GM23248 (cell line): ENCODE measurements around the gene HIGD1A. TPM values are rescaled to one million over a fixed set of nuclear protein-coding genes. Genes with fewer than 3 reads are reported as not detected.
A peak's percentile ranks its signal among the peaks of the same experiment; 100 is the strongest.

Experiments
- DNase-seq: peaks from one replicate; pipeline ENCODE4 v3.0.0-alpha.2; 2015
- H2AFZ ChIP-seq: fragments of 200-600 bp; sonication (generic); 2 replicates; pipeline ENCODE4 v1.6.1; 2016; ENCODE audit warnings: antibody characterized with exemption
- H3F3A ChIP-seq: fragments of 200-600 bp; sonication (generic); 2 replicates; pipeline ENCODE4 v1.6.1; 2016; ENCODE audit warnings: mild to moderate bottlenecking, antibody characterized with exemption, mixed run types; ENCODE audit not compliant: insufficient read depth
- H3K27ac ChIP-seq: fragments of 200-600 bp; sonication (generic); 2 replicates; pipeline ENCODE4 v1.5.1; 2016; ENCODE audit warnings: mild to moderate bottlenecking
- H3K27me3 ChIP-seq: fragments of 200-600 bp; sonication (generic); replicated peaks from 2 replicates; pipeline ENCODE4 v1.6.1; 2016; ENCODE audit warnings: mild to moderate bottlenecking; ENCODE audit not compliant: insufficient read depth
- H3K36me3 ChIP-seq: fragments of 200-600 bp; sonication (generic); 2 replicates; pipeline ENCODE4 v1.6.1; 2016; ENCODE audit warnings: low read depth, mild to moderate bottlenecking
- H3K4me1 ChIP-seq: fragments of 200-600 bp; sonication (generic); 2 replicates; pipeline ENCODE4 v1.6.1; 2016; ENCODE audit warnings: mild to moderate bottlenecking; ENCODE audit not compliant: insufficient read depth
- H3K4me2 ChIP-seq: fragments of 200-600 bp; sonication (generic); one replicate; pipeline ENCODE4 v1.6.1; 2016; ENCODE audit warnings: mild to moderate bottlenecking; ENCODE audit not compliant: unreplicated experiment
- H3K4me3 ChIP-seq: fragments of 200-600 bp; sonication (generic); 2 replicates; pipeline ENCODE4 v1.5.1; 2016; ENCODE audit warnings: mild to moderate bottlenecking
- H3K79me2 ChIP-seq: fragments of 200-600 bp; sonication (generic); 2 replicates; pipeline ENCODE4 v1.6.1; 2016; ENCODE audit warnings: mild to moderate bottlenecking; ENCODE audit not compliant: insufficient read depth
- H3K9ac ChIP-seq: fragments of 200-600 bp; sonication (generic); 2 replicates; pipeline ENCODE4 v1.6.1; 2016; ENCODE audit warnings: mild to moderate bottlenecking
- H3K9me2 ChIP-seq: fragments of 200-600 bp; sonication (generic); 2 replicates; pipeline ENCODE4 v1.6.1; 2016; ENCODE audit warnings: mixed run types, mild to moderate bottlenecking, moderate library complexity; ENCODE audit not compliant: insufficient read depth
- H3K9me3 ChIP-seq: fragments of 200-600 bp; sonication (generic); one replicate; pipeline ENCODE4 v1.6.1; 2017; ENCODE audit warnings: low read depth
- H4K20me1 ChIP-seq: fragments of 200-600 bp; sonication (generic); 2 replicates; pipeline ENCODE4 v1.6.0; 2016; ENCODE audit not compliant: insufficient read depth
- EZH2 ChIP-seq: fragments of 200-600 bp; sonication (generic); IDR thresholded peaks from 2 replicates; pipeline ENCODE4 v1.6.1; 2018; ENCODE audit warnings: antibody characterized with exemption, mild to moderate bottlenecking; ENCODE audit not compliant: insufficient read depth, poor library complexity, severe bottlenecking
- EZH2phosphoT487 ChIP-seq: fragments of 200-600 bp; sonication (generic); IDR thresholded peaks from 2 replicates; pipeline ENCODE4 v1.6.1; 2018; ENCODE audit warnings: antibody characterized with exemption, moderate library complexity, mild to moderate bottlenecking, low read depth; ENCODE audit not compliant: insufficient read depth
- WGBS, 2 experiments: methylation state at CpG; one replicate each; pipeline ENCODE4 v1.1.6; 2015 to 2017; ENCODE audit warnings: low lambda C conversion rate in 2 of 2, low coverage in 1 of 2; ENCODE audit errors: missing lambda C conversion rate in 2 of 2; 5-methylcytosine and 5-hydroxymethylcytosine counted together
- in situ Hi-C: fragments of 300-500 bp; cut with MboI; formaldehyde crosslinking; loops from 2 replicates; pipeline ENCODE4 v1.15.0; 2020
- polyA plus RNA-seq: library from polyadenylated mRNA; unstranded; fragments of >200 nt; fragmentation: Nextera tagmentation; extraction: Ambion mirVana; gene quantifications from 2 replicates; pipeline ENCODE4 v1.2.1, GENCODE V29; 2016
- total RNA-seq: library from RNA; depleted of rRNA; stranded (reverse); fragments of >200 nt; shearing (Covaris generic); gene quantifications from 2 replicates; pipeline ENCODE4 v1.2.3, GENCODE V29; 2014

The HIGD1A gene
- total and polyA plus RNA-seq, 2 experiments from 2014 or later = 173 to 217 TPM

DNA sequence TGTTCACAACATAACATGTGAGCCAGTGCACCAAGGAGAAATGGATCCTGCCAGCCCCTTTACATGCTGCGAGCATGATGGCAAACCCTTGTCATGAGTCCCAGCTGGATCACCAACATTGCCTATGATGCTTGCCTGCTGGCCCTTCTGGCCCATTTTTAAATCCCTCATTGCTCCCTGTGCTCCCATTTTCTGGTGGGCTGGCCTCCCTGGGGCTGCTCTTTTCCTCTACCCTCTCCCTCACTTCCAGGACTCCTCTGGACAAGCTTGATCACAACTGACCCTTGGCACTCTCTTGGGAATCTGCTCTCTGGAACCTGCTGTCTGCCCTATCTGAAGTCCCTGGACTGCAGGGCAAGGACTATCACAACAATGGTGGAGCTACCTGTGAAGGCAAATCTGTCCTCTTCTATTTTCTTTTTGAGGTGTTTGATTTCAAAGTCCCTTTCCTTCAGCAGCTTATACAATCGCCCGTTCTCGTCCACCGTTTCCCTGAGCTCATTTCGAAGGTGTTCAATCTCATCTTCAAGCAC lies 47.5 kb downstream of the HIGD1A start:
- no peak overlapping the region for H2AFZ ChIP-seq
- no peak for DNase-seq
- no peak overlapping the region for H3K4me3 ChIP-seq
- H3K9me2 ChIP-seq = no peaks in the 10 kb centered on the region
- H3K36me3 ChIP-seq = no peaks in the 10 kb centered on the region
- H3K27ac ChIP-seq = no peak overlapping the region
- H3F3A ChIP-seq = peaks cover 19% of the 10 kb centered on the region; the same call in 1 of the 2 replicates
- H3K4me2 ChIP-seq = no peak overlapping the region
- 89% methylated on average over 6 of the region's 6 CpGs for whole genome bisulfite sequencing, 2 experiments
- in situ Hi-C loops = no loop called here
- H3K4me1 ChIP-seq = peaks cover 9% of the 10 kb centered on the region; the same call in 1 of the 2 replicates
- H4K20me1 ChIP-seq = no peaks in the 10 kb centered on the region
- H3K9ac ChIP-seq = no peak overlapping the region
- TF ChIP-seq EZH2 (no peak), EZH2phosphoT487 (no peak)
- no peaks in the 10 kb centered on the region for H3K9me3 ChIP-seq
- H3K27me3 ChIP-seq = no peaks in the 10 kb centered on the region
- no peaks in the 10 kb centered on the region for H3K79me2 ChIP-seq

DNA sequence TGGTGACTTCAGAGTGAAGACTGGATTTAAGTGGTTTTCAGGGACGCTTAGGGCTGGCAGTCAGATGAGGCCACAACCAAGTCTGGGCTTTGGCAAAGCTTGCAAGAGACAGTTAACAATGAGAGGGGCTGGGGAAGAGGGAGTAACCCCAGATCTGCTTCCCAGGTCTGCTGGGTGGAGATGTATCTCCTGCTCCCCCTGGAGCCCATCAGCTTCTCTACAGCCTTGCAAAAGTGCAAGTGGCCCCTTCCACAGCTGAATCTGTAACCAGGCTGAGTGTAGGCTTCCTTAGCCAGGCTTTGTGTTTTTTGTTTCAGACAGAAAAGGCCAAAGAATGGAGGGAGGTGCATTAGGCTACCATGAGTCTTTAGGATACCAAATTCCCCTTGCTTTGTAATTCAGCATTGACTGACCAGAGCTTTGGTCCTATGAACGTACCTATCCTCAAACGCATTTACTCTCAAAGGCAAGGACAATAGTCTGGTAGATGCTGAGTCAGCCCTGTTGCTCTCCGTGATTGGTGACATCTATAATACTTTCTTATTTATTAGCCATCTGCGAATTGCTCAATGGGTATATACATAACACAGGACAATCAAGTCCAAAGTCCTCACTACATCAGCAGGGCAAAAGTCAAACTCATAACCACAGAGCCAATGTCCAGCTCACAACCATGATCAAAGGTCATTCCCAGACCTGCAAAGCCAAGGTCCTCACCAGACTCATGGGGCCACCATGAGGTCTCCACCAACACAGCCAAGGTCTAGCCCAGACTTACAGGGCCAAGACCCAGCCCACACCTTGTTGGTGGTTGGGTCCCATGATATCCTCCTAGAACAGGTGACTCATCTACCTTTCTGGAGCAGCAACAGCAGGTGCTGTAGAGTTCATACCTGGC lies 48.4 kb downstream of the HIGD1A start:
- Histone ChIP-seq H3K9me3 (no peaks in the 10 kb centered on the region), H3F3A (peaks cover 12% of the 10 kb centered on the region; the same call in 1 of the 2 replicates), H3K9me2 (no peaks in the 10 kb centered on the region), H3K9ac (no peak overlapping the region), H3K4me3 (no peak overlapping the region), H3K79me2 (no peaks in the 10 kb centered on the region), H3K27ac (no peak overlapping the region), H2AFZ (no peak overlapping the region), H3K4me2 (no peak overlapping the region), H4K20me1 (no peaks in the 10 kb centered on the region), H3K27me3 (no peaks in the 10 kb centered on the region), H3K36me3 (no peaks in the 10 kb centered on the region), H3K4me1 (peaks cover 3% of the 10 kb centered on the region; the same call in 1 of the 2 replicates)
- in situ Hi-C loops = no loop called here
- no peak for TF ChIP-seq EZH2phosphoT487
- no peak for TF ChIP-seq EZH2
- peak; percentile 65 for DNase-seq
- 39% methylated on average over 5 of the region's 5 CpGs for WGBS, 2 experiments

DNA sequence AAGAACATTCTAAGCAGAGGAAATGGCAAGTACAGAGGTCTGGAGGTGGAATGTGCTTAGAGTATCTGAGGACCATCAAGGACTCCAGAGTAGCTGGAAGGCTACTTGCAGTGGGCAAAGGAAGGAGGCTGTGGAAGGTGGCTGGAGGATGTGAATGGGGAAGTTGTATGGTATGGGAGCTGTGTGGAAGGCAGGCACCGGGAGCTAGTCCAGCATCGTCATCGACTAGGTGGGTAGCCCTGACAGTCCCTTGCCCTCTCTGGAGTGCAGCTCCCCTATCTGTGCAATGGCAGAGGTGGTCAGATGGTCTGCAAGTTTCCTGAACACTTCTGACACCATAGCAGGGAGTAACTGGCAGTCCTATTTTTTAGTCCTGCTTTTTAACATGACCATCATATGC lies 50.5 kb downstream of the HIGD1A start:
- H3K4me2 ChIP-seq = no peak overlapping the region
- H3K36me3 ChIP-seq = no peaks in the 10 kb centered on the region
- H4K20me1 ChIP-seq = no peaks in the 10 kb centered on the region
- no peaks in the 10 kb centered on the region for H3K9me3 ChIP-seq
- DNase-seq = no peak
- H3K9me2 ChIP-seq = no peaks in the 10 kb centered on the region
- no peaks in the 10 kb centered on the region for H3K4me1 ChIP-seq
- TF ChIP-seq EZH2phosphoT487 (no peak), EZH2 (no peak)
- H3K9ac ChIP-seq = no peak overlapping the region
- no peaks in the 10 kb centered on the region for H3K79me2 ChIP-seq
- H3F3A ChIP-seq = no peaks in the 10 kb centered on the region
- no peak overlapping the region for H3K27ac ChIP-seq
- H2AFZ ChIP-seq = no peak overlapping the region
- in situ Hi-C loops = no loop called here
- H3K27me3 ChIP-seq = no peaks in the 10 kb centered on the region
- WGBS, 2 experiments = 93 to 94% methylated on average over 3 of the region's 3 CpGs
- no peak overlapping the region for H3K4me3 ChIP-seq

DNA sequence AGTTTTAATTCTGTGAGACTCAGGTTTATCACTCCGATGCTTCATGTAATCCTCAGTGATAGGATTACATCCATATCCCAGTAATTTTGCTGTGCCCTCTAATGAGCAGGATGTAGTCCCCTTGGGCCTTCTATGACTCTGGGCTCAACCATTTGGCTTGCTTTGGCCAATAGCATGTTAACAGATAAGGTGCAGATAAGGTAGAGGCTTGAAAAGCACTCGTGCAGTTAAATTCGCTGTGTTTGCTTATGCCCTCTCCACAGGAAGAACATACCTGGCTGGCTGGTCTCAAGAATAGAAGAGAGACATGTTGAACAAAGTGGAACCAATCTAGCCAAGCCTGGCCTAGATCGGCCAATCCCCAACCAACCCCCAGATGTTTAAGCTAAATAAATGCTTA lies 51.3 kb downstream of the HIGD1A start:
- H3K27ac ChIP-seq = no peak overlapping the region
- no peaks in the 10 kb centered on the region for H3F3A ChIP-seq
- H3K9ac ChIP-seq = no peak overlapping the region
- 84% methylated on average over 4 of the region's 4 CpGs for WGBS, 2 experiments
- H3K9me3 ChIP-seq = no peaks in the 10 kb centered on the region
- H3K79me2 ChIP-seq = no peaks in the 10 kb centered on the region
- TF ChIP-seq EZH2 (no peak), EZH2phosphoT487 (no peak)
- H3K9me2 ChIP-seq = no peaks in the 10 kb centered on the region
- no peaks in the 10 kb centered on the region for H3K36me3 ChIP-seq
- no peak overlapping the region for H3K4me2 ChIP-seq
- H3K27me3 ChIP-seq = no peaks in the 10 kb centered on the region
- H3K4me1 ChIP-seq = no peaks in the 10 kb centered on the region
- H4K20me1 ChIP-seq = no peaks in the 10 kb centered on the region
- no peak overlapping the region for H3K4me3 ChIP-seq
- no peak for DNase-seq
- no peak overlapping the region for H2AFZ ChIP-seq
- in situ Hi-C loops = no loop called here
